ENCODE results near the gene FZR1.
A peak's percentile ranks its signal among the peaks of the same experiment; 100 is the strongest.
"Not testable (repeated sequence)": the region's sequence is repeated elsewhere in the genome, so short reads cannot be mapped to it uniquely, and the experiment has no call there.

FZR1 gene

DNA sequence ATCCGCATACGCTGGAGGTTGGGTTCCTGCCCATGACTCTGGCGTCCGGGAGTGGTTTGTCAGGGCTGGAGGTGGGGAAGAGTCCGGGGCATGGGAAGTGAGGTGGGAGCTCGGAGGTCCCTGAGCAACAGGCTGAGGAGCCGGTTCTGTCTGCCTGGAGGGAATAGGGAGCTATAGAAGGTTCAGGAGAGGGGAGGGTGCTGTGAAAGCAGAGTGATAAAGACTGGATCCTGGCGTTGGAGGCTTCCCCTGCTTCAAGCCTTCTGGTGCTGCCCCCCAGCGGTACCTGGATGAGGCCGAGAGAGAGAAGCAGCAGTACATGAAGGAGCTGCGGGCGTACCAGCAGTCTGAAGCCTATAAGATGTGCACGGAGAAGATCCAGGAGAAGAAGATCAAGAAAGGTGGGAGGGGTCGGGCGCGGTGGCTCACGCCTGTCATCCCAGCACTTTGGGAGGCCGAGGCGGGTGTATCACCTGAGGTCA is 69.2 kb downstream of the FZR1 start:
- TF ChIP-seq, protein P1, sequence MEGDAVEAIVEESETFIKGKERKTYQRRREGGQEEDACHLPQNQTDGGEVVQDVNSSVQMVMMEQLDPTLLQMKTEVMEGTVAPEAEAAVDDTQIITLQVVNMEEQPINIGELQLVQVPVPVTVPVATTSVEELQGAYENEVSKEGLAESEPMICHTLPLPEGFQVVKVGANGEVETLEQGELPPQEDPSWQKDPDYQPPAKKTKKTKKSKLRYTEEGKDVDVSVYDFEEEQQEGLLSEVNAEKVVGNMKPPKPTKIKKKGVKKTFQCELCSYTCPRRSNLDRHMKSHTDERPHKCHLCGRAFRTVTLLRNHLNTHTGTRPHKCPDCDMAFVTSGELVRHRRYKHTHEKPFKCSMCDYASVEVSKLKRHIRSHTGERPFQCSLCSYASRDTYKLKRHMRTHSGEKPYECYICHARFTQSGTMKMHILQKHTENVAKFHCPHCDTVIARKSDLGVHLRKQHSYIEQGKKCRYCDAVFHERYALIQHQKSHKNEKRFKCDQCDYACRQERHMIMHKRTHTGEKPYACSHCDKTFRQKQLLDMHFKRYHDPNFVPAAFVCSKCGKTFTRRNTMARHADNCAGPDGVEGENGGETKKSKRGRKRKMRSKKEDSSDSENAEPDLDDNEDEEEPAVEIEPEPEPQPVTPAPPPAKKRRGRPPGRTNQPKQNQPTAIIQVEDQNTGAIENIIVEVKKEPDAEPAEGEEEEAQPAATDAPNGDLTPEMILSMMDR (IDR thresholded peaks at IDR 0.05; ENCODE audit: insufficient read depth, missing control alignments) = peak; percentile 73
- no peak for DNase-seq (ENCODE audit: insufficient read length, low spot score)
- FAIRE-seq = no peak

DNA sequence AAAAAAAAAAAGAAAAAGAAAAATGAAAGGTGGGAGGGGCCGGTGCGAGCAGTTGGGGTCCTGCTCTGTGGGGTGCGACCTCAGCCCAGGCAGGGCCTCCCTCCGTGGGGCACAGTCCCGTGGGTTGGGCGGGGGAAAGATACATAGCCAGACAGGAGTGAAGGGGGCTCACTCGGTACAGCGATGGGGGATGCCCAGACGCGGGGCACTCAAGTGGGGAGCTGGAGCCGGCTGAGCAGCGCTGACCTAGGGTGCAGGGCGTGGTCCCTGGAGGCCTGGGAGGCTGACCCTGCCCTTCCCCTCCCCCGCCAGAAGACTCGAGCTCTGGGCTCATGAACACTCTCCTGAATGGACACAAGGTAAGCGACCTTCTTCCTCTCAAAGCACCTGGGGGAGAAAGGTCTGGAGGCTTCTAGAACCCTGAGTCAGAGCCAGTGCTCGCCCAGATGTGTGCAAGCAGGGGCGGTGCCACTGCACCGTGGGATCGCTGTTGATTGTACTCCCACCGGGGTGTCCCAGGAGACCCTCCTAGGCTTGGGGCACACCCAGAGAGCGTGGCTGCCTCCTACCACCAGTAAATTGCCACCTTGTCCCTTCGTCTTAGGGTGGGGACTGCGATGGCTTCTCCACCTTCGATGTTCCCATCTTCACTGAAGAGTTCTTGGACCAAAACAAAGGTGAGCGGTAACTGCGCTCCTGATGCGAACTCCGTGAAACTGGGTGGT is 70.0 kb downstream of the FZR1 start:
- TF ChIP-seq, protein P1 (IDR thresholded peaks at IDR 0.05; ENCODE audit: insufficient read depth, missing control alignments) = no peak
- FAIRE-seq (no peak), DNase-seq (ENCODE audit: insufficient read length, low spot score) (no peak)

DNA sequence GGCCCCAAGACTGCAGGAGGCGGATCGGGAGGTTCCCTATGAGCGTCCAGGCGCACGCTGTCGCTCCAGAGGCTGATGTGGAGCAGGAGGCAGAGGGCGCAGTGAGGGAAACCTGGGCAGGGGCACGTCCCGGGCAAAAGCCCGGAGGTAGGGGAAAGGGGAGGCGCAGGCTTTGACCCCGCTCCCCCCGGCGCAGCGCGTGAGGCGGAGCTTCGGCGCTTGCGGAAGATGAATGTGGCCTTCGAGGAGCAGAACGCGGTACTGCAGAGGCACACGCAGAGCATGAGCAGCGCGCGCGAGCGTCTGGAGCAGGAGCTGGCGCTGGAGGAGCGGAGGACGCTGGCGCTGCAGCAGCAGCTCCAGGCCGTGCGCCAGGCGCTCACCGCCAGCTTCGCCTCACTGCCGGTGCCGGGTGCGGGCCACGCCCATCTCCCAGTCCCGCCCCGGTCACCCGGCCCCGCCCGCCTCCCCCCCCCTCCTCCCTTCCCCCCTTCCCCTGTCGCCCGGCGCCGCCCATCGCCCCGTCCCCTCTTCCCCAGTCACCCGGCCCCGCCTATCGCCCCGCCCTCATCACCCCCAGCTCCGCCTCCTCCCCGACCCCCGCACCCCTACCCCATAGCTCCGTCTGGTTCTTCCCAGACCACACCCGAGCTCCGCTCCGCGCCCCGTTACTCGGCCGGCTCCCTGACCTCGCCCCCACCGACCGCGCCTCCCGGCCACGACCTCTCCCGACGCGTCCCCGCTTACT is 70.8 kb downstream of the FZR1 start:
- DNase-seq (ENCODE audit: insufficient read length, low spot score) = no peak
- TF ChIP-seq, protein P1 (IDR thresholded peaks at IDR 0.05; ENCODE audit: insufficient read depth, missing control alignments) = no peak
- FAIRE-seq = no peak

DNA sequence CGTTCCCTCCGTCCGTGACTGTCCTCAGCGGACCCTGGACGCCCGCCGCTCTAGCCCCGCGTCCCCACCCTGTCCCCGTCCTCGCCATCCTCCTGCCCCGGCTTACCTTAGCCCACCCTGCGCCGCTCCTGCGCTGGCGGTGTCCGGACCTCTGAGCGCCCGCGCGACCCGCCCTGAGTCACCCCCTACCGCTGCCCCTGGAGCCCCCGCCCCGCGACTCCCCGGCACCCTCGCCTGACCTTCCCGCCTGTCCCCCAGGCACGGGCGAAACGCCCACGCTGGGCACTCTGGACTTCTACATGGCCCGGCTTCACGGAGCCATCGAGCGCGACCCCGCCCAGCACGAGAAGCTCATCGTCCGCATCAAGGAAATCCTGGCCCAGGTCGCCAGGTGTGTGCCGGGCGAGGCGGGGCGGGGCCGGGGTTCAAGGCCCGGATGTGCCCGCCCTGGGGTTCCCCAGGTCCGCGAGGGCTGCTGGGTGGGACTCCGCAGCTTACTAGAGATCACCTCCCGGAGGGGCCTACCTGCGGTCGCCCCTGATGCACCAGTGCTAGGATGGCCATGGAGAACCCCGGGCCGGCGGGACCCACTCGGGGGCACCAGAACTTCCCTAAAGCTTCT is 71.7 kb downstream of the FZR1 start:
- no peak for DNase-seq (ENCODE audit: insufficient read length, low spot score)

DNA sequence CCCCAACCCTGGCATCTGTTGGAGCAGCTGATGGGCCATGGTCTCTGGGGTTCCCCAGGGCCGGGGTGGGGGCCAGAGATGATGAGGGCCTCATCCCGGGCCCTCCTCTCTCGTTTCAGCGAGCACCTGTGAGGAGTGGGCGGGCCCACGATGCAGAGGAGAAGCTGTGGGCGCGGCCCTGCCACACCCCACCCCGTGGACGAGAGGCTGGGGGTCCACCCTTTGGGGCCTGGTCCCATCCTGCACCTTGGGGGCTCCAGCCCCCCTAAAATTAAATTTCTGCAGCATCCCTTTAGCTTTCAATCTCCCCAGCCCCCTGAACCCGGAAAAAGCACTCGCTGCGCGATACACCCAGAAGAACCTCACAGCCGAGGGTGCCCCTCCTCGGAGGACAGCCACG is 72.3 kb downstream of the FZR1 start:
- DNase-seq (ENCODE audit: insufficient read length, low spot score) (no peak), FAIRE-seq (no peak)
- TF ChIP-seq, protein P1 (IDR thresholded peaks at IDR 0.05; ENCODE audit: insufficient read depth, missing control alignments) = no peak

More for the DNA sequence above, 71.7 kb downstream of the FZR1 start:
- TF ChIP-seq, protein P1 (IDR thresholded peaks at IDR 0.05; ENCODE audit: insufficient read depth, missing control alignments) = no peak
- FAIRE-seq = no peak

DNA sequence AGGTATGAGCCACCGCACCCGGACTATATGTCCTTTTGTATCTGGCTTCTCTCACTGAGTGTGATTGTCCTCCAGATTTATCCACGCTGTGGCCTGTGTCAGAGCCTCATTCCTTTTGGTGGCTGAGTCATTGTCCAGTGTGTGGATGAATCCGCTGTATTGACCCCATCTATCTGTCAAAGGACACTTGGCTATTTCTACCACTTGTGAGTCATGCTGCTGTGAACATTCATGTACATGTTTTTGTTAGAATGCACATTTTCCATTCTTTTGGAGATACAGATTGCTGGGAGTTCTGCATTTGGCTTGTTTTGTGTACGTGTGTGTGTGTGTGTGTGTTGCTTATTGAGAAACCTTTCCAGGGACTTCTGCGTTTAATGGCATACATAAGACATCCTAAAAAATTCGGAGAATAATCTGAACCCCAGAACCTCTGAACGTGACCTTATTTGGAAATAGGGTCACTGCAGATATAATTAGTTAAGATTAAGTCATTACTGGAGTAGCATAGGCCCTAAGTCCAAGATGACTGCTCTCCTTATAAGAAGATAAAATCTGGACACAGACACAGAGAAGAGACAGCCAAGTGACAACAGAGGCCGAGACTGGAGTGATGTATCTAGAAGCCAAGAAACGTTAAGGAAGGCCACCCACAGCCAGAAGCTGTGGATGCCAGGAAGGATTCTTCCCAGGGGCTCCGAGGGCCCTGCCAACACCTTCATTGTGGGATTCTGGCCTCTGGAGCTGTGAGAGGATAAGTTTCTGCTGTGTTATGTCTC is 74.2 kb downstream of the FZR1 start:
- DNase-seq (ENCODE audit: insufficient read length, low spot score) (no peak), FAIRE-seq (no peak)
- TF ChIP-seq, protein P1 (IDR thresholded peaks at IDR 0.05; ENCODE audit: insufficient read depth, missing control alignments) = no peak

DNA sequence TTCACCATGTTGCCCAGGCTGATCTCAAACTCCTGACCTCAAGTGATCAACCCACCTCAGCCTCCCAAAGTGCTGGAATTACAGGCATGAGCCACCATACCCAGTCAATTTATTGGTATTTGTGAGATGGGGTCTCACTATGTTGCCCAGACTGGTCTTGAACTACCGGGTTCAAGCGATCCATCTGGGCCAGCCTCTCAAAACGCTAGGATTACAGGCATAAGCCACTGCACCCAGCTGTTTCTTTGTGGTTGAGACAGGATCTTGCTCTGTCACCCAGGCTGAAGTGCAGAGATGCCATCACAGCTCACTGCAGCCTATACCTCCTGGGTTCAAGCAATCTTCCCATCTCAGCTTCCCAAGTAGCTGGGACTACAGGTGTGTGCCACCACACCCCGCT is 75.7 kb downstream of the FZR1 start:
- not testable (repeated sequence) for FAIRE-seq; DNase-seq (ENCODE audit: insufficient read length, low spot score)

DNA sequence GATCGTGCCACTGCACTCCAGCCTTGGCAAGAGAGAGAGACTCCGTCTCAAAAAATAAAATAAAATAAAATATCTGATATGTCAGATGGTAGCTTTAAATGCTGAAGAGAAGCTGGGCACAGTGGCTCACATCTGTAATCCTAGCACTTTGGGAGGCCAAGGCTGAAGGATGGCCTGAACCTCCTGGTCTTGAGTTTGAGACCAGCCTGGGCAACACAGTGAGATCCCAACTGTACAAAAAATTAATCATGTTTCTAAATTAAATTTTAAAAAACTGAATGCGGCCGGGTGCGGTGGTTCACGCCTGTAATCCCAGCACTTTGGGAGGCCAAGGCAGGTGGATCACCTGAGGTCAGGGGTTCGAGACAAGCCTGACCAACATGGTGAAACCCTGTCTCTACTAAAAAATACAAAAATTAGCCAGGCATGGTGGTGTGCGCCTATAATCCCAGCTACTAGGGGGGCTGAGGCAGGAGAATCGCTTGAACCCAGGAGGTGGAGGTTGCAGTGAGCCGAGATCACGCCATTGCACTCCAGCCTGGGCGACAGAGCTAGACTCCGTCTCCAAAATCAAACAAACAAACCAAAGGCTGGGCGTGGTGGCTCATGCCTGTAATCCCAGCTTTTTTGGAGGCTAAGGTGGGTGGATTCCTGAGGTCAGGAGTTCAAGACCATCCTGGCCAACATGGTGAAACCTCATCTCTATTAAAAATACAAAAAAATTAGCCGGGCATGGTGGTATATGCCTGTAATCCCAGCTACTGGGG is 78.1 kb downstream of the FZR1 start:
- FAIRE-seq; DNase-seq (ENCODE audit: insufficient read length, low spot score): not testable (repeated sequence)
